ENCODE data around the gene KCNH1. TPM values are rescaled to one million over a fixed set of nuclear protein-coding genes. Genes with fewer than 3 reads are reported as not detected.
"Not testable (repeated sequence)": the region's sequence is repeated elsewhere in the genome, so short reads cannot be mapped to it uniquely, and the experiment has no call there.

The KCNH1 gene
- total RNA-seq, 1 experiment from 2014 or later: not detected

GRCh38 chr1:211081447-211081846 lies 52.5 kb downstream of the KCNH1 start:
- H3K4me3 ChIP-seq (replicated peaks in 1 of 2; ENCODE audit: low read depth in 1 of 2, low read length in 2 of 2); H4K20me1 ChIP-seq (ENCODE audit: insufficient read depth); H3K9me3 ChIP-seq (ENCODE audit: control insufficient read depth in 1 of 2, insufficient read depth in 1 of 2, low read depth in 1 of 2, low read length in 2 of 2); H2AFZ ChIP-seq (ENCODE audit: low read depth, low read length, poor library complexity, severe bottlenecking); POLR2A ChIA-PET; DNase-seq (ENCODE audit: low read depth, low spot score); H3K4me1 ChIP-seq (ENCODE audit: control insufficient read depth in 1 of 2, insufficient read depth in 2 of 2, low read length in 2 of 2); H3K9ac ChIP-seq (ENCODE audit: low read length); H3K36me3 ChIP-seq (ENCODE audit: control insufficient read depth in 1 of 2, insufficient read depth in 2 of 2, low read length in 2 of 2); CTCF ChIA-PET; H3K79me2 ChIP-seq (ENCODE audit: insufficient read depth, low read length); BruUV-seq (replicated peaks); ATAC-seq; H3K27ac ChIP-seq (ENCODE audit: low read depth, low read length); intact Hi-C loops (cut with micrococcal nuclease); H3K9me2 ChIP-seq (ENCODE audit: insufficient read depth); H3K4me2 ChIP-seq (ENCODE audit: low read length); RAD21 ChIA-PET (ENCODE audit: low non-redundant PET in 1 of 2, low total read pairs in 2 of 2, uncharacterized antibody in 2 of 2, unreplicated experiment in 2 of 2): not testable (repeated sequence)
- peaks cover 32% of the 10 kb centered on the region for H3K27me3 ChIP-seq (ENCODE audit: insufficient read depth, low read length)

GRCh38 chr1:211068976-211069375 lies 65.0 kb downstream of the KCNH1 start:
- Histone ChIP-seq H3K4me1 (ENCODE audit: control insufficient read depth in 1 of 2, insufficient read depth in 2 of 2, low read length in 2 of 2) (no peaks in the 10 kb centered on the region), H3K4me2 (ENCODE audit: low read length) (no peak overlapping the region), H4K20me1 (ENCODE audit: insufficient read depth) (no peaks in the 10 kb centered on the region), H3K79me2 (ENCODE audit: insufficient read depth, low read length) (no peaks in the 10 kb centered on the region), H3K27ac (ENCODE audit: low read depth, low read length) (no peak overlapping the region), H3K9me3 (ENCODE audit: control insufficient read depth in 1 of 2, insufficient read depth in 1 of 2, low read depth in 1 of 2, low read length in 2 of 2) (no peaks in the 10 kb centered on the region), H3K27me3 (ENCODE audit: insufficient read depth, low read length) (peaks cover 48% of the 10 kb centered on the region), H2AFZ (ENCODE audit: low read depth, low read length, poor library complexity, severe bottlenecking) (no peak overlapping the region), H3K36me3 (ENCODE audit: control insufficient read depth in 1 of 2, insufficient read depth in 2 of 2, low read length in 2 of 2) (no peaks in the 10 kb centered on the region), H3K9ac (ENCODE audit: low read length) (no peak overlapping the region), H3K9me2 (ENCODE audit: insufficient read depth) (no peaks in the 10 kb centered on the region), H3K4me3 (replicated peaks in 1 of 2; ENCODE audit: low read depth in 1 of 2, low read length in 2 of 2) (no peak overlapping the region)
- POLR2A ChIA-PET: no interaction called here
- no peak for DNase-seq (ENCODE audit: low read depth, low spot score)
- intact Hi-C loops (cut with micrococcal nuclease): no loop called here
- TF ChIP-seq EZH2 (IDR thresholded peaks at IDR 0.05) (no peak), POLR2A (IDR thresholded peaks at IDR 0.05; ENCODE audit: borderline replicate concordance, extremely low read depth, insufficient read depth, insufficient read length) (no peak), CBX3 (IDR thresholded peaks at IDR 0.05; ENCODE audit: low read depth) (no peak), SRF (IDR thresholded peaks at IDR 0.05; ENCODE audit: low read depth) (no peak), SP1 (IDR thresholded peaks at IDR 0.05; ENCODE audit: low read depth) (no peak), REST (IDR thresholded peaks at IDR 0.05; ENCODE audit: low read depth) (no peak), ELF1 (IDR thresholded peaks at IDR 0.05; ENCODE audit: borderline replicate concordance, low read depth) (no peak), EGR1 (IDR thresholded peaks at IDR 0.05; ENCODE audit: low read depth) (no peak), ZFX (IDR thresholded peaks at IDR 0.05) (no peak), JUND (IDR thresholded peaks at IDR 0.05) (no peak), FOSL1 (IDR thresholded peaks at IDR 0.05; ENCODE audit: low read depth) (no peak), EZH2phosphoT487 (IDR thresholded peaks at IDR 0.05; ENCODE audit: borderline replicate concordance) (no peak), RAD21 (IDR thresholded peaks at IDR 0.05; ENCODE audit: low read depth) (no peak), POLR2AphosphoS5 (IDR thresholded peaks at IDR 0.05; ENCODE audit: low read depth, low read length) (no peak), CEBPB (IDR thresholded peaks at IDR 0.05; ENCODE audit: low read depth) (no peak), SIN3A (IDR thresholded peaks at IDR 0.05; ENCODE audit: low read depth) (no peak)
- TF ChIP-seq, protein P1, sequence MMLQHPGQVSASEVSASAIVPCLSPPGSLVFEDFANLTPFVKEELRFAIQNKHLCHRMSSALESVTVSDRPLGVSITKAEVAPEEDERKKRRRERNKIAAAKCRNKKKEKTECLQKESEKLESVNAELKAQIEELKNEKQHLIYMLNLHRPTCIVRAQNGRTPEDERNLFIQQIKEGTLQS (IDR thresholded peaks at IDR 0.05): no peak
- TF ChIP-seq, protein P2, sequence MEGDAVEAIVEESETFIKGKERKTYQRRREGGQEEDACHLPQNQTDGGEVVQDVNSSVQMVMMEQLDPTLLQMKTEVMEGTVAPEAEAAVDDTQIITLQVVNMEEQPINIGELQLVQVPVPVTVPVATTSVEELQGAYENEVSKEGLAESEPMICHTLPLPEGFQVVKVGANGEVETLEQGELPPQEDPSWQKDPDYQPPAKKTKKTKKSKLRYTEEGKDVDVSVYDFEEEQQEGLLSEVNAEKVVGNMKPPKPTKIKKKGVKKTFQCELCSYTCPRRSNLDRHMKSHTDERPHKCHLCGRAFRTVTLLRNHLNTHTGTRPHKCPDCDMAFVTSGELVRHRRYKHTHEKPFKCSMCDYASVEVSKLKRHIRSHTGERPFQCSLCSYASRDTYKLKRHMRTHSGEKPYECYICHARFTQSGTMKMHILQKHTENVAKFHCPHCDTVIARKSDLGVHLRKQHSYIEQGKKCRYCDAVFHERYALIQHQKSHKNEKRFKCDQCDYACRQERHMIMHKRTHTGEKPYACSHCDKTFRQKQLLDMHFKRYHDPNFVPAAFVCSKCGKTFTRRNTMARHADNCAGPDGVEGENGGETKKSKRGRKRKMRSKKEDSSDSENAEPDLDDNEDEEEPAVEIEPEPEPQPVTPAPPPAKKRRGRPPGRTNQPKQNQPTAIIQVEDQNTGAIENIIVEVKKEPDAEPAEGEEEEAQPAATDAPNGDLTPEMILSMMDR (IDR thresholded peaks at IDR 0.05 in 2 of 3, conservative IDR thresholded peaks at IDR 0.05 in 1 of 3; ENCODE audit: borderline replicate concordance in 1 of 3, insufficient read depth in 1 of 3, low read depth in 2 of 3, low read length in 2 of 3): no peak
- TF ChIP-seq, protein P3, sequence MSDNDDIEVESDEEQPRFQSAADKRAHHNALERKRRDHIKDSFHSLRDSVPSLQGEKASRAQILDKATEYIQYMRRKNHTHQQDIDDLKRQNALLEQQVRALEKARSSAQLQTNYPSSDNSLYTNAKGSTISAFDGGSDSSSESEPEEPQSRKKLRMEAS (IDR thresholded peaks at IDR 0.05): no peak
- ATAC-seq: no peak; the same call in 1 of the 2 replicates
- CTCF ChIA-PET: no interaction called here
- BruUV-seq (replicated peaks): no TSS peak
- RAD21 ChIA-PET (ENCODE audit: low non-redundant PET in 1 of 2, low total read pairs in 2 of 2, uncharacterized antibody in 2 of 2, unreplicated experiment in 2 of 2): no interaction called here

All from HCT116 (cell line).